Activated CD8-positive, alpha-beta T cell treated with anti-CD3 and anti-CD28 coated beads for 36 hours (primary cell): ENCODE measurements around the gene MNX1. TPM values are rescaled to one million over a fixed set of nuclear protein-coding genes. Genes with fewer than 3 reads are reported as not detected.

Experiments used
- ATAC-seq: fragments of 200-7000 bp; cut with Tn5 transposase; one replicate; pipeline ENCODE4 v1.10.0; 2021; ENCODE audit warnings: mild to moderate bottlenecking, moderate library complexity
- CTCF ChIA-PET: fragments of 350-600 bp; sonication (Branson Sonifier 250); formaldehyde crosslinking; loops from one replicate; lab custom pipeline; 2021; ENCODE audit warnings: antibody characterized with exemption; lab: Charles Lee
- POLR2A ChIA-PET: fragments of 350-600 bp; sonication (Branson Sonifier 250); formaldehyde crosslinking; loops from one replicate; lab custom pipeline; 2021; ENCODE audit warnings: antibody characterized with exemption; lab: Charles Lee
- DNase-seq: peaks from one replicate; pipeline ENCODE4 v3.0.0-alpha.2; 2020
- H3K27ac Mint-ChIP-seq: one replicate; pipeline ENCODE4 v1.8.0; 2021; ENCODE audit warnings: mild to moderate bottlenecking, mixed read lengths
- H3K27me3 Mint-ChIP-seq: one replicate; pipeline ENCODE4 v1.8.0; 2021; ENCODE audit warnings: mixed read lengths
- H3K36me3 Mint-ChIP-seq: one replicate; pipeline ENCODE4 v1.8.0; 2021; ENCODE audit warnings: low read depth, mixed read lengths
- H3K4me1 Mint-ChIP-seq: one replicate; pipeline ENCODE4 v1.8.0; 2021; ENCODE audit warnings: low read depth, mixed read lengths
- H3K4me3 Mint-ChIP-seq: one replicate; pipeline ENCODE4 v1.8.0; 2021; ENCODE audit warnings: mild to moderate bottlenecking, moderate library complexity, mixed read lengths
- H3K9me3 Mint-ChIP-seq: one replicate; pipeline ENCODE4 v1.8.0; 2021; ENCODE audit warnings: mixed read lengths
- CTCF ChIP-seq: fragments of 200-600 bp; IDR thresholded peaks from one replicate; pipeline ENCODE4 v1.8.0; 2022; ENCODE audit warnings: antibody characterized with exemption, mild to moderate bottlenecking
- intact Hi-C: fragments of 100-400 bp; cut with micrococcal nuclease; formaldehyde crosslinking; loops from one replicate; pipeline ENCODE4 v1.10.0; 2022
- total RNA-seq, 2 experiments: library from RNA; stranded (reverse); gene quantifications; one replicate each; pipeline ENCODE4 v1.2.3, GENCODE V29; 2021

The MNX1 gene
- total RNA-seq, 2 experiments from 2014 or later: not detected

DNA sequence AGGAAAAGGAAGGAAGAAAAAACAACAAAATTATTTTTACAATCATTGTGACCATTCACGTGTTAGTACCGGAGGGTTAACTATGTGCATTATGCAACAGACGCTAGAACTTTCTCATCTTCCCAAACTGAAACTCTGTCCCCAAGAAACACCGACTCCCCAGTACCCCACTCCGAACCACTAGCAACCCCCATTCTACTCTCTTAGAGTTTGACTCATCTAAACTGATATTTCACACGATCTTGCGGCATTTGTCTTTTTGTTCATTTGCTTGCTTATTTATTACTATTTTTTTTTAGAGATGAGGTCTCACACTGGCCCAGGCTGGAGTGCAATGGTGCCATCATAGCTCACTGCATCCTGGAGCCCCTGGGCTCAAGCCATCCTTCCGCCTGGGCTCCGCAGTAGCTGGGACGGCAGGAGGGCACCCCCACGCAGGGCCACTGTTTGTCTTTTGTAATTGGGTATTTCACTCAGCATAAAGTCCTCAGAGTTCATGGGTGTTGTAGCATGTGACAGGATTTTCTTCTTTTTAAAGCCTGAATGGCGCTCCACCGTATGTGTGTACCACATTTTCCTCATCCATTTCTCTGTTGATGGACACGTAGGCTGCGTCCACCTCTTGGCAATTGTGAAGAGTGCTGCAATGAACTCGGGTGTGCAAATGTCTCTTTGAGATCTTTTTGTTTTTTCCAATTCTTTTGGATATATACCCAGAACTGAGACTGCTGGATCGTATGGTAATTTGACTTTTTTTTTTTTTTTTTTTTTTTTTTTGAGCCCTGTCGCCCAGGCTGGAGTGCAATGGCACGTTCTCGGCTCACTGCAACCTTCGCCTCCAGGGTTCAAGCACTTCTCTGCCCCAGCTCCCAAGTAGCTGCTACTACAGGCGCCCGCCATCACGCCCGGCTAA lies 9.5 kb downstream of the MNX1 start:
- peak; percentile 27 for ATAC-seq
- CTCF ChIA-PET: interaction anchor here (1.2 kb wide), 1 partner anchor 15 kb away, joined by 3 read pairs; no protein-coding TSS in a partner anchor

GRCh38 chr7:156999958-157000726 lies 10.3 kb downstream of the MNX1 start:
- H3K4me1 Mint-ChIP-seq: peaks cover 19% of the 10 kb centered on the region
- peak overlapping the region; percentile 53 for H3K4me3 Mint-ChIP-seq
- no peak overlapping the region for H3K27ac Mint-ChIP-seq
- ATAC-seq (peak; percentile 24), DNase-seq (no peak)
- H3K27me3 Mint-ChIP-seq: peaks cover 69% of the 10 kb centered on the region
- intact Hi-C loops: loop anchor here (10.0 kb wide), 1 partner anchor 1495 kb away; no protein-coding TSS in a partner anchor
- H3K9me3 Mint-ChIP-seq: no peaks in the 10 kb centered on the region
- ChIA-PET POLR2A (no interaction called here), CTCF (no interaction called here)
- TF ChIP-seq CTCF: no peak
- H3K36me3 Mint-ChIP-seq: no peaks in the 10 kb centered on the region

More for the DNA sequence above, 9.5 kb downstream of the MNX1 start:
- no peak for DNase-seq
- POLR2A ChIA-PET: no interaction called here
- no peak for TF ChIP-seq CTCF
- no peak overlapping the region for H3K27ac Mint-ChIP-seq
- H3K4me1 Mint-ChIP-seq: peaks cover 19% of the 10 kb centered on the region
- intact Hi-C loops: loop anchor here (10.0 kb wide), 1 partner anchor 1496 kb away; no protein-coding TSS in a partner anchor
- H3K27me3 Mint-ChIP-seq: peaks cover 69% of the 10 kb centered on the region
- H3K4me3 Mint-ChIP-seq: peak overlapping the region; percentile 50
- no peaks in the 10 kb centered on the region for H3K36me3 Mint-ChIP-seq
- no peaks in the 10 kb centered on the region for H3K9me3 Mint-ChIP-seq

- ATAC-seq (peak; percentile 19), DNase-seq (no peak)
- no peak for TF ChIP-seq CTCF
- Mint-ChIP-seq H3K4me1 (peaks cover 12% of the 10 kb centered on the region), H3K9me3 (no peaks in the 10 kb centered on the region), H3K27me3 (peaks cover 61% of the 10 kb centered on the region), H3K4me3 (no peak overlapping the region), H3K27ac (no peak overlapping the region), H3K36me3 (no peaks in the 10 kb centered on the region)
- intact Hi-C loops: no loop called here
- CTCF ChIA-PET: no interaction called here
- POLR2A ChIA-PET: no interaction called here
These were observed 11.2 kb downstream of the MNX1 start for GRCh38 chr7:156998988-156999957.

DNA sequence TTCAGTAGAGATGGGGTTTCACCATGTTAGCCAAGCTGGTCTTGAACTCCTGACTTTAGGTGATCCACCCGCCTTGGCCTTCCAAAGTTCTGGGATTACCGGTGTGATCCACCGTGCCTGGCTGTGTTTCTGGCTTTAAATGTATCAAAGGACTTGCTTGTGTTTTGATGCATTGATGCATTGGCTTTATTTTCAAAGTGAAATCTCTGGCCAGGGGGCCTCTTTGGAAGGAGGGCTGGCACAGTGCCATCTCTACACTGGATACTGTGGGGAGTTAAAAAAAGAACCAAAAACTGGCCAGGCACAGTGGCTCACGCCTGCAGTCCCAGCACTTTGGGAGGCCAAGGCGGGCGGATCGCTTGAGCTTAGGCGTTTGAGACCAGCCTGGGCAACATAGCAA lies 16.0 kb downstream of the MNX1 start:
- ChIA-PET CTCF (no interaction called here), POLR2A (no interaction called here)
- DNase-seq (no peak), ATAC-seq (no peak)
- H3K27ac Mint-ChIP-seq: no peak overlapping the region
- peaks cover 48% of the 10 kb centered on the region for H3K27me3 Mint-ChIP-seq
- H3K4me1 Mint-ChIP-seq: no peaks in the 10 kb centered on the region
- H3K4me3 Mint-ChIP-seq: no peak overlapping the region
- H3K9me3 Mint-ChIP-seq: no peaks in the 10 kb centered on the region
- intact Hi-C loops: no loop called here
- no peak for TF ChIP-seq CTCF
- no peaks in the 10 kb centered on the region for H3K36me3 Mint-ChIP-seq
